Measurements from ENCODE around the gene NSD1. TPM values are rescaled to one million over a fixed set of nuclear protein-coding genes. Genes with fewer than 3 reads are reported as not detected.

The NSD1 gene
- total RNA-seq, 2 donors from 2014 or later, result 29.8 to 32.0 TPM

DNA sequence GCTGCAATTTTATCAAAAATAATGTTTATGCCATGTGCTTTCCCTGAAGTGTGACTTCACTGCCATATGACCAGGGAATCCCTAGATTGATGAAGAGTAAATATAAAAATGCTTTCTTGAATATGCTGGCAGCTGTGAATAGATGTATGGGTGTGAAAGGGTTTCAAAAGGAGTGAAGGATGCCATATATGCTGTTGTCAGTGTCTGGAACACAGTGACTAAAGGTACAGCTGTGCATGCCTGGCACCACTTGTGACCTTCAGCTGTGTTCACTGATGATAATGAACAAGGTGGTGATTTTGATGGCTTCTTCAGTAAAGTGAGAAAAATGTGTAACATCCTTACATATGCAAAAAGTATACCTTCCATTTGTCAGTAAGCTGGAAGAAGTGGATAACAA is 100.2 kb downstream of the NSD1 start:
- TF ChIP-seq, protein P1, sequence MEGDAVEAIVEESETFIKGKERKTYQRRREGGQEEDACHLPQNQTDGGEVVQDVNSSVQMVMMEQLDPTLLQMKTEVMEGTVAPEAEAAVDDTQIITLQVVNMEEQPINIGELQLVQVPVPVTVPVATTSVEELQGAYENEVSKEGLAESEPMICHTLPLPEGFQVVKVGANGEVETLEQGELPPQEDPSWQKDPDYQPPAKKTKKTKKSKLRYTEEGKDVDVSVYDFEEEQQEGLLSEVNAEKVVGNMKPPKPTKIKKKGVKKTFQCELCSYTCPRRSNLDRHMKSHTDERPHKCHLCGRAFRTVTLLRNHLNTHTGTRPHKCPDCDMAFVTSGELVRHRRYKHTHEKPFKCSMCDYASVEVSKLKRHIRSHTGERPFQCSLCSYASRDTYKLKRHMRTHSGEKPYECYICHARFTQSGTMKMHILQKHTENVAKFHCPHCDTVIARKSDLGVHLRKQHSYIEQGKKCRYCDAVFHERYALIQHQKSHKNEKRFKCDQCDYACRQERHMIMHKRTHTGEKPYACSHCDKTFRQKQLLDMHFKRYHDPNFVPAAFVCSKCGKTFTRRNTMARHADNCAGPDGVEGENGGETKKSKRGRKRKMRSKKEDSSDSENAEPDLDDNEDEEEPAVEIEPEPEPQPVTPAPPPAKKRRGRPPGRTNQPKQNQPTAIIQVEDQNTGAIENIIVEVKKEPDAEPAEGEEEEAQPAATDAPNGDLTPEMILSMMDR (IDR thresholded peaks at IDR 0.05), result no peak
- no peak for TF ChIP-seq POLR2A (IDR thresholded peaks at IDR 0.05)

DNA sequence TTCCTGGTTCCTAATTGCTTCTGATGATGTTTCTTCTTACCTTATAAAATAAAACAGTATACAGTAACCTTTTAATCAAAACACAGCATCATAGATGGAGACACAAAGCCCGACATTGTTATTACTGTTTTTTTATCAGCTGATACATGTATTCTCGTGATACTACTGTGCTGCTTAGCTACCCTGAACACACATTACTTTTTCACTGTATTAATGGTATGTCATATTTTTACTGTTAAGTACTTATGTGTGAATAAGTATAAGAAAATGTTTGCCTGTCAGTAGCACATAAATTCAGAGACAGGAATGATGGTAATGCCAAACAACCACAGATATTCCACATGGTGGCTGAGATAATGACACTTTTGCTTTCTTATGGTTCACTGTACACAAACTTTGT is 101.3 kb downstream of the NSD1 start:
- Histone ChIP-seq H3K27me3 (no peaks in the 10 kb centered on the region), H3K27ac (no peak overlapping the region), H3K9me3 (no peaks in the 10 kb centered on the region), H3K36me3 (replicated peaks in 1 of 2; ENCODE audit: insufficient read depth in 1 of 2, low read depth in 2 of 2) (peaks cover 0 to 10% of the 10 kb centered on the region in 2 donors), H3K4me3 (no peak overlapping the region), H3K4me1 (peaks cover 13% of the 10 kb centered on the region)
- no peak for TF ChIP-seq POLR2A (IDR thresholded peaks at IDR 0.05)
- TF ChIP-seq, protein P1 (IDR thresholded peaks at IDR 0.05), result no peak
- 68 to 72% methylated on average over 2 of the region's 2 CpGs for WGBS, 2 donors
- intact Hi-C loops (cut with DNase I), result no loop called here
- DNase-seq, result no peak
- ATAC-seq, result no peak

More for the DNA sequence above, 100.2 kb downstream of the NSD1 start:
- no peaks in the 10 kb centered on the region for H3K27me3 ChIP-seq
- no peak for ATAC-seq
- intact Hi-C loops (cut with DNase I), result no loop called here
- no peak for DNase-seq
- no peak overlapping the region for H3K27ac ChIP-seq
- H3K4me1 ChIP-seq, result peaks cover 13% of the 10 kb centered on the region
- H3K36me3 ChIP-seq (replicated peaks in 1 of 2; ENCODE audit: insufficient read depth in 1 of 2, low read depth in 2 of 2), result peaks cover 0 to 7% of the 10 kb centered on the region in 2 donors
- H3K9me3 ChIP-seq, result no peaks in the 10 kb centered on the region
- H3K4me3 ChIP-seq, result no peak overlapping the region

DNA sequence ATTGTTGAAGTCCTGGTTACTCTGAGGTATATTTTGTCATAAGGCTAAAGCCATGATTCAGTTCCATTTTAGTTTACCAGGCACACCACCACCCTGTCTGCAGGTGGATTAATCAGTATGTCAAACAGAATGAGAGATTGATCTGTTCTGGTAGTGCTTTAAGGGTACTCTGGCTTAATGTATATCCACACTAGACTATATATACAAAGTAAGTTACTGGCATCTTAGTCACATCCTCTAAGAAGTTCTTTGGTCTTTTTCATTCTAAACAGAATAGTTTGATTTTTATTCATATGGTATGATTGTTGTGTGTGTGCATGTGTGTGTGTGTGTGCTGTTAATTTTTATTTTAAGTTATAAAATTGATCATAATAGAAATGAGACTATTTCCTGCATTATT is 108.2 kb downstream of the NSD1 start:
- Histone ChIP-seq H3K4me1 (no peaks in the 10 kb centered on the region), H3K4me3 (no peak overlapping the region), H3K36me3 (replicated peaks in 1 of 2; ENCODE audit: insufficient read depth in 1 of 2, low read depth in 2 of 2) (peaks cover 0 to 21% of the 10 kb centered on the region in 2 donors), H3K27ac (no peak overlapping the region), H3K27me3 (no peaks in the 10 kb centered on the region), H3K9me3 (no peaks in the 10 kb centered on the region)
- ATAC-seq, result no peak
- no peak for TF ChIP-seq POLR2A (IDR thresholded peaks at IDR 0.05)
- TF ChIP-seq, protein P1 (IDR thresholded peaks at IDR 0.05), result no peak
- intact Hi-C loops (cut with DNase I), result no loop called here
- DNase-seq, result no peak

DNA sequence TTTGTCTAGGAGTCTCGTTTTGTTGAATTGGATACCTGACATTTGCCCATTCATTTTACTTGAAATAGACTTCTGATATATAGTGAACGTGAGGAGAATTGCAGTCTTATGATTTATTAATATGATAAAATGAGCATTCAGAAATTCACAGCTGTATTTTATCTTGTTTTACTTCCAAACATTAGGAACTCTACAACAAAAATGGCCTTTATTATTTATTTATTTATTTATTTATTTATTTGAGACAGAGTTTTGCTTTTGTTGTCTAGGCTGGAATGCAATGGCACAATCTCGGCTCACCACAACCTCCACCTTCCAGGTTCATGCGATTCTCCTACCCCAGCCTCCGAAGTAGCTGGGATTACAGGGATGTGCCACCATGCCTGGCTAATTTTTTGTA is 108.7 kb downstream of the NSD1 start:
- TF ChIP-seq, protein P1 (IDR thresholded peaks at IDR 0.05), result no peak
- no peak for TF ChIP-seq POLR2A (IDR thresholded peaks at IDR 0.05)
- H3K27ac ChIP-seq, result no peak overlapping the region
- H3K4me1 ChIP-seq, result no peaks in the 10 kb centered on the region
- no peak for DNase-seq
- no peaks in the 10 kb centered on the region for H3K9me3 ChIP-seq
- H3K36me3 ChIP-seq (replicated peaks in 1 of 2; ENCODE audit: insufficient read depth in 1 of 2, low read depth in 2 of 2), result peaks cover 0 to 24% of the 10 kb centered on the region in 2 donors
- WGBS, 2 donors, result 87 to 91% methylated on average over 5 of the region's 5 CpGs
- no peak overlapping the region for H3K4me3 ChIP-seq
- no peak for ATAC-seq
- H3K27me3 ChIP-seq, result no peaks in the 10 kb centered on the region
- intact Hi-C loops (cut with DNase I), result no loop called here

DNA sequence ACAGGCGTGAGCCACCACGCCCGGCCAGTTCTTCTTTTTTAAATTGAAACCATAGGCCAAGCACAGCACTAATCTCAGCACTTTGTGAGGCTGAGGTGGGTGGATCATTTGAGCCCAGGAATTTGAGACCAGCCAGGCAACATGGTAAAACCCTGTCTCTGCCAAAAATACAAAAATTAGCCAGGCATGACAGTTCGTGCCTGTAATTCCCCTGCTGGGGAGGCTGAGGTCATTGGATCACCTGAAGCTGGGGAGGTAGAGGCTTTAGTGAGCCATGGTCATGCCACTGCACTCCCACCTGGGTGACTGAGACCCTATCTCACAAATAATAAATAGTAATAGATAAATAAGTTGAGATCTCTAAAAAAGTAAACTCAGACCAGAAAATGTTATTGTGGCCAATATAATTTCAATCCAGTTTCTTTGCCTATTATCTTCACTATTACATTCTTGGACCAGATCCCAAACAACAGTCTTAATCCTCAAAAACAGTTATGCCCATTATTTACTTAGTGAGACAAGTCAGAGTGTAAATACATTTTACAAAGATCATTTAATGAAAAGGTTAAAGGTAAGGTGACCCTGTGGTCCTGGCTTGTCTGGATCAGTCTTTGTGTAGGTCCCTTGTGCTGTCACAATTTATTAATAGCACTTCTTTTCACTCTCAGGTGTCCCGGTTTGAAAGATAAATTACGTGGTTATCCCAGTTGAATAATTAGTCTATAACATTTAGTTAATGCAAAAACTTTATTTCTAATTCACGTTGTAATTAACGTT is 116.4 kb downstream of the NSD1 start:
- Histone ChIP-seq H3K4me3 (no peak overlapping the region), H3K9me3 (no peaks in the 10 kb centered on the region), H3K4me1 (peaks cover 5% of the 10 kb centered on the region), H3K27me3 (no peaks in the 10 kb centered on the region), H3K27ac (no peak overlapping the region), H3K36me3 (replicated peaks in 1 of 2; ENCODE audit: insufficient read depth in 1 of 2, low read depth in 2 of 2) (peaks cover 12 to 20% of the 10 kb centered on the region in 2 donors)
- 58 to 64% methylated on average over 8 of the region's 8 CpGs for WGBS, 2 donors
- DNase-seq (no peak), ATAC-seq (no peak)
- TF ChIP-seq, protein P1 (IDR thresholded peaks at IDR 0.05), result no peak
- no peak for TF ChIP-seq POLR2A (IDR thresholded peaks at IDR 0.05)
- intact Hi-C loops (cut with DNase I), result no loop called here
